Activated CD8-positive, alpha-beta memory T cell treated with anti-CD3 and anti-CD28 coated beads, Interleukin-2, amount 10 ng/mL, durations not matched to agents 7 days and 5 days (primary cell): ENCODE results near the gene FYCO1. TPM values are rescaled to one million over a fixed set of nuclear protein-coding genes. Genes with fewer than 3 reads are reported as not detected.

Source experiments
- ATAC-seq: fragments of 150-1000 bp; cut with Tn5 transposase; one replicate; pipeline ENCODE4 v1.10.0; 2021; ENCODE audit warnings: moderate library complexity
- CTCF ChIA-PET: fragments of 350-600 bp; sonication (Branson Sonifier 250); formaldehyde crosslinking; loops from one replicate; lab custom pipeline; 2021; ENCODE audit warnings: antibody characterized with exemption; lab: Charles Lee
- DNase-seq: peaks from one replicate; pipeline ENCODE4 v3.0.0-alpha.2; 2020
- H3K27ac Mint-ChIP-seq: one replicate; pipeline ENCODE4 v1.8.0; 2021; ENCODE audit warnings: mild to moderate bottlenecking, mixed read lengths
- H3K27me3 Mint-ChIP-seq: one replicate; pipeline ENCODE4 v1.8.0; 2021; ENCODE audit warnings: mixed read lengths
- H3K36me3 Mint-ChIP-seq: one replicate; pipeline ENCODE4 v1.8.0; 2021; ENCODE audit warnings: mild to moderate bottlenecking, mixed read lengths
- H3K4me1 Mint-ChIP-seq: one replicate; pipeline ENCODE4 v1.8.0; 2021; ENCODE audit warnings: mixed read lengths
- H3K4me3 Mint-ChIP-seq: one replicate; pipeline ENCODE4 v1.8.0; 2021; ENCODE audit warnings: mild to moderate bottlenecking, moderate library complexity, mixed read lengths
- H3K9me3 Mint-ChIP-seq: one replicate; pipeline ENCODE4 v1.8.0; 2022; ENCODE audit warnings: low read depth, mixed read lengths
- total RNA-seq, 2 experiments: library from RNA; stranded (reverse); gene quantifications; one replicate each; pipeline ENCODE4 v1.2.3, GENCODE V29; 2021

The FYCO1 gene
- total RNA-seq, 2 experiments from 2014 or later: 19.1 to 27.7 TPM

GRCh38 chr3:45887759-45888511 lies 107.7 kb downstream of the FYCO1 start:
- Mint-ChIP-seq H3K9me3 (no peaks in the 10 kb centered on the region), H3K36me3 (peaks cover 4% of the 10 kb centered on the region), H3K27me3 (peaks cover 47% of the 10 kb centered on the region), H3K4me1 (peaks cover 75% of the 10 kb centered on the region), H3K4me3 (peak overlapping the region; percentile 68), H3K27ac (peak overlapping the region; percentile 45)
- no peak for ATAC-seq
- no peak for DNase-seq
- CTCF ChIA-PET: interaction anchor here (0.8 to 1.5 kb wide), 4 partner anchors 23 to 55 kb away, joined by 3 read pairs; no protein-coding TSS in a partner anchor

GRCh38 chr3:45887285-45887684 lies 108.3 kb downstream of the FYCO1 start:
- ATAC-seq (no peak), DNase-seq (no peak)
- Mint-ChIP-seq H3K27me3 (peaks cover 47% of the 10 kb centered on the region), H3K9me3 (no peaks in the 10 kb centered on the region), H3K36me3 (peaks cover 4% of the 10 kb centered on the region), H3K4me3 (peak overlapping the region; percentile 68), H3K4me1 (peaks cover 72% of the 10 kb centered on the region), H3K27ac (peak overlapping the region; percentile 45)
- CTCF ChIA-PET: interaction anchor here (1.1 to 1.5 kb wide), 3 partner anchors 23 to 24 kb away, joined by 3 read pairs; no protein-coding TSS in a partner anchor

GRCh38 chr3:45885979-45886705 lies 109.5 kb downstream of the FYCO1 start, which contains the start of gene CCR9:
Gene CCR9, plus strand, starts transcription at chr3:45886543. Its CDS starts 8,391 bp downstream, at chr3:45894934.
- peaks cover 74% of the 10 kb centered on the region for H3K4me1 Mint-ChIP-seq
- DNase-seq (no peak), ATAC-seq (no peak)
- H3K9me3 Mint-ChIP-seq: no peaks in the 10 kb centered on the region
- CTCF ChIA-PET: interaction anchor here (1.4 to 1.5 kb wide), 2 partner anchors 21 to 124 kb away, joined by 3 to 4 read pairs; no protein-coding TSS in a partner anchor
- H3K4me3 Mint-ChIP-seq: peak within 1 kb of the TSS; percentile 68
- H3K36me3 Mint-ChIP-seq: peaks cover 4% of the 10 kb centered on the region
- H3K27ac Mint-ChIP-seq: peak within 1 kb of the TSS; percentile 45
- H3K27me3 Mint-ChIP-seq: peaks cover 42% of the 10 kb centered on the region

GRCh38 chr3:45884368-45885201 lies 111.0 kb downstream of the FYCO1 start:
- peak; percentile 25 for ATAC-seq
- CTCF ChIA-PET: interaction anchor here (0.6 to 2.8 kb wide), 5 partner anchors 10 to 67 kb away, joined by 3 to 10 read pairs (median 4); no protein-coding TSS in a partner anchor
- Mint-ChIP-seq H3K9me3 (no peaks in the 10 kb centered on the region), H3K27me3 (peaks cover 41% of the 10 kb centered on the region), H3K27ac (peak overlapping the region; percentile 37), H3K4me3 (peak overlapping the region; percentile 55), H3K36me3 (peaks cover 4% of the 10 kb centered on the region), H3K4me1 (peaks cover 77% of the 10 kb centered on the region)
- DNase-seq: no peak

- DNase-seq: peak; percentile 81
- H3K36me3 Mint-ChIP-seq: peaks cover 2% of the 10 kb centered on the region
- peak; percentile 88 for ATAC-seq
- peaks cover 63% of the 10 kb centered on the region for H3K4me1 Mint-ChIP-seq
- CTCF ChIA-PET: interaction anchor here (0.8 to 2.6 kb wide), 9 partner anchors 9 to 48 kb away, joined by 3 to 8 read pairs (median 3); no protein-coding TSS in a partner anchor
- H3K27ac Mint-ChIP-seq: peak overlapping the region; percentile 69
- peak overlapping the region; percentile 6 for H3K4me3 Mint-ChIP-seq
- H3K9me3 Mint-ChIP-seq: no peaks in the 10 kb centered on the region
- peaks cover 48% of the 10 kb centered on the region for H3K27me3 Mint-ChIP-seq
Measured at GRCh38 chr3:45881078-45882022, 114.3 kb downstream of the FYCO1 start.

DNA sequence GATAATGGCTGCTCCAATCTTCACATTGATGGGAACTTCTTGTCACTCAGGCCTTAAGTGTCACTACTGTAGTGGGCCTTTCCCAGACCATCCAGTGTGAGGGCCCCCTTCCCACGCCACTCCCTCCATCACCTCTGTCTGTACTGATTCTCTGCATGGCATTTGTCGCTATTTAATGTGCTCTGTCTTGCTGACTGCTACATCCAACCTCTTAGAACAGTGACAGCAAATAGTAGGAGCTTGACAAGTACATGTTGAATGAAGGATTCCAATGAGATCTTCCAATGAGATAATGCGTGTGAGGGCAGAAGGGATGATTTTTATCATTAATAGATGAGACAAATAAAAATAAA lies 114.9 kb downstream of the FYCO1 start:
- peaks cover 49% of the 10 kb centered on the region for H3K27me3 Mint-ChIP-seq
- no peak overlapping the region for H3K4me3 Mint-ChIP-seq
- H3K9me3 Mint-ChIP-seq: no peaks in the 10 kb centered on the region
- ATAC-seq (peak; percentile 7), DNase-seq (no peak)
- H3K27ac Mint-ChIP-seq: peak overlapping the region; percentile 69
- CTCF ChIA-PET: interaction anchor here (0.8 to 2.6 kb wide), 7 partner anchors 10 to 49 kb away, joined by 3 to 8 read pairs (median 3); no protein-coding TSS in a partner anchor
- H3K36me3 Mint-ChIP-seq: peaks cover 2% of the 10 kb centered on the region
- H3K4me1 Mint-ChIP-seq: peaks cover 58% of the 10 kb centered on the region

DNA sequence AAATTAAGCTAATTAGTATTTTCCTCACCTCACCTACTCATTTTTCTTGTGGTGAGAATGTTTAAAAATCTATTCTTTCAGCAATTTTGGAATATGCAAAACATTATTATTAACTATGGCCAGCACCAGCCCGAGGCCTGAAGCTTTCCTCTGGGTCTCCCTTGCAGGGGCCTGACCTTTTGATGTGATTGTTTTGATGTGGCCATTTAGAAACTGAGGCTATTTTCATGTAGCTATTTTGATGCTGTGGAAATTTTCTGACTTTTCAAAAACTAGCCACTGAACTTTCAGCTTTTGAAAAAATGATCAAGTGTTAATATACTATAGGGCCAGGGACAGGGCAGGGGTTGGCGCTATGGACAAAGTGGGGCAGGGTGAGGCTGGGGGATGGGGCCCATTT lies 117.5 kb downstream of the FYCO1 start:
- DNase-seq: no peak
- CTCF ChIA-PET: interaction anchor here (0.7 kb wide), 1 partner anchor 8 kb away, joined by 3 read pairs; no protein-coding TSS in a partner anchor
- Mint-ChIP-seq H3K4me3 (no peak overlapping the region), H3K9me3 (peaks cover 5% of the 10 kb centered on the region), H3K27me3 (peaks cover 49% of the 10 kb centered on the region), H3K36me3 (peaks cover 10% of the 10 kb centered on the region), H3K27ac (no peak overlapping the region), H3K4me1 (peaks cover 53% of the 10 kb centered on the region)
- no peak for ATAC-seq

- Mint-ChIP-seq H3K4me1 (peaks cover 47% of the 10 kb centered on the region), H3K27me3 (peaks cover 69% of the 10 kb centered on the region), H3K4me3 (no peak overlapping the region), H3K9me3 (peaks cover 5% of the 10 kb centered on the region), H3K27ac (no peak overlapping the region), H3K36me3 (peaks cover 11% of the 10 kb centered on the region)
- ATAC-seq: no peak
- no peak for DNase-seq
- CTCF ChIA-PET: interaction anchor here (0.9 to 1.7 kb wide), 3 partner anchors 10 to 54 kb away, joined by 3 to 5 read pairs (median 4); no protein-coding TSS in a partner anchor
Measured at GRCh38 chr3:45874677-45875346, 120.8 kb downstream of the FYCO1 start.

DNA sequence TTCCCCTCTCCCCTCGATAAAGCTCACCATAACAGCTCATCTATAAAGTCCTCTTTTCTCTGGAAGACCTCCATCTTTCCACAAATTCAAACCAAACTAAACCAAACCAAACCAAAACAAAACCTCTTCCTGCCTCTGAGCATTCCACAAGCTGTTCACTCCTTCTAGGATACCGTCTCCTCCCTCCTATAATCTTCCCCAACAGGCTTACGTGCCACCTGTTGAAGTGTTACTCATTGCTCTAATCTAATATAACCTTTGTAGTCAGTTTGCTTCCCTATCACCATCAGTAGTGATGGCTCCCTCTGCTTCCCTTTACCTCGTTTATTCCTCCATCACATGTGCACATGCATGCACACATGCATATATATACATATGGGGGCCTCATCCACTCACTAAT lies 122.0 kb downstream of the FYCO1 start:
- Mint-ChIP-seq H3K4me1 (peaks cover 49% of the 10 kb centered on the region), H3K27ac (no peak overlapping the region), H3K27me3 (peaks cover 74% of the 10 kb centered on the region), H3K9me3 (peaks cover 5% of the 10 kb centered on the region), H3K4me3 (no peak overlapping the region), H3K36me3 (peaks cover 11% of the 10 kb centered on the region)
- CTCF ChIA-PET: interaction anchor here (0.7 kb wide), 1 partner anchor 9 kb away, joined by 3 read pairs; no protein-coding TSS in a partner anchor
- ATAC-seq (no peak), DNase-seq (no peak)

- Mint-ChIP-seq H3K27me3 (peaks cover 77% of the 10 kb centered on the region), H3K9me3 (peaks cover 5% of the 10 kb centered on the region), H3K4me3 (no peak overlapping the region), H3K27ac (no peak overlapping the region), H3K4me1 (peaks cover 53% of the 10 kb centered on the region), H3K36me3 (peaks cover 11% of the 10 kb centered on the region)
- CTCF ChIA-PET: interaction anchor here (0.7 kb wide), 1 partner anchor 8 kb away, joined by 3 read pairs; no protein-coding TSS in a partner anchor
- no peak for DNase-seq
- no peak for ATAC-seq
Measured at GRCh38 chr3:45873036-45873435, 122.6 kb downstream of the FYCO1 start.

DNA sequence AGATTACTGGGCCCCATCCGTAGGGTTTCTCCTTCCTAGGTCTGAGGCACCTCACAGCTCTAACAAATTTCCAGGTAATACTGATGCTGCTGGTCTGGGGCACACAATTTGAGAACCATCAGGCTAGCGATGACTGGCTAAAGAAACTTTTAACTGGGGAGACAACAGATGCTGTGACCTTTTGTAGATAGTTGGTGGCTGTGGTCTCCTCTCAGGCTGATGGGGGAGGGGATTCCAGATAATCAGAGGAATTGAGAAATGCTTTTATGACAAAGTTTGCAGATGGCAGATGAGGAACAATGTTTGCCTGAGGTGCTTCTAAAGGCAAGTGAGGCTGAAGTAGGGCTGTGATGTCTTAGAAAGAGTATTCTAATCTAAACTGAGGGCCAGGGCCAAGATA lies 123.1 kb downstream of the FYCO1 start:
- H3K27me3 Mint-ChIP-seq: peaks cover 79% of the 10 kb centered on the region
- H3K27ac Mint-ChIP-seq: no peak overlapping the region
- peaks cover 5% of the 10 kb centered on the region for H3K9me3 Mint-ChIP-seq
- no peak for ATAC-seq
- no peak overlapping the region for H3K4me3 Mint-ChIP-seq
- H3K4me1 Mint-ChIP-seq: peaks cover 53% of the 10 kb centered on the region
- CTCF ChIA-PET: no interaction called here
- DNase-seq: no peak
- peaks cover 11% of the 10 kb centered on the region for H3K36me3 Mint-ChIP-seq
